Suprapubic skin (tissue), 4 donors: Measurements from ENCODE around the gene RPL27.

Experiments
- CTCF ChIP-seq, 2 donors: fragments of 200-600 bp in 1 of 2; fragments of 450-650 bp in 1 of 2; sonication (generic) in 1 of 2; IDR thresholded peaks; one replicate each; pipeline ENCODE4 v1.5.1; 2016 to 2019; ENCODE audit warnings: antibody characterized with exemption in 2 of 2, mild to moderate bottlenecking in 1 of 2, moderate library complexity in 1 of 2
- EP300 ChIP-seq: sonication (generic); formaldehyde crosslinking; IDR thresholded peaks from one replicate; pipeline ENCODE4 v1.6.1; 2017; ENCODE audit warnings: antibody characterized with exemption
- POLR2A ChIP-seq, 2 donors: fragments of 450-650 bp; IDR thresholded peaks; one replicate each; pipeline ENCODE4 v1.6.1; 2017; ENCODE audit warnings: antibody characterized with exemption in 2 of 2, mild to moderate bottlenecking in 2 of 2, moderate library complexity in 2 of 2
- POLR2AphosphoS5 ChIP-seq, 3 donors: sonication (generic); formaldehyde crosslinking; IDR thresholded peaks; one replicate each; pipeline ENCODE4 v1.6.1; 2017; ENCODE audit warnings: antibody characterized with exemption in 3 of 3

- no peak for TF ChIP-seq CTCF (IDR thresholded peaks at IDR 0.05)
- no peak for TF ChIP-seq POLR2AphosphoS5 (IDR thresholded peaks at IDR 0.05)
- no peak for TF ChIP-seq EP300
- TF ChIP-seq POLR2A (IDR thresholded peaks at IDR 0.05), result no peak
These were observed 30.1 kb downstream of the RPL27 start for GRCh38 chr17:43028221-43028861.
